HFF-Myc (cell line): Measurements from ENCODE around the gene MAML2.
A peak's percentile ranks its signal among the peaks of the same experiment; 100 is the strongest.

Source experiments
- DNase-seq: peaks from one replicate; pipeline ENCODE4 v3.0.0-alpha.2; 2011; ENCODE audit warnings: low read depth; ENCODE audit errors: extremely low read depth
- H3K4me3 ChIP-seq: replicated peaks from 2 replicates; pipeline ENCODE4 v1.5.1; 2011; ENCODE audit warnings: low read depth, mild to moderate bottlenecking, control low read depth, low read length
- TF ChIP-seq, protein P1 (sequence below): IDR thresholded peaks from 2 replicates; pipeline ENCODE4 v1.5.1; 2012; ENCODE audit warnings: mild to moderate bottlenecking, low read depth, low read length, control low read depth; ENCODE audit errors: missing control alignments

MAML2 gene

DNA sequence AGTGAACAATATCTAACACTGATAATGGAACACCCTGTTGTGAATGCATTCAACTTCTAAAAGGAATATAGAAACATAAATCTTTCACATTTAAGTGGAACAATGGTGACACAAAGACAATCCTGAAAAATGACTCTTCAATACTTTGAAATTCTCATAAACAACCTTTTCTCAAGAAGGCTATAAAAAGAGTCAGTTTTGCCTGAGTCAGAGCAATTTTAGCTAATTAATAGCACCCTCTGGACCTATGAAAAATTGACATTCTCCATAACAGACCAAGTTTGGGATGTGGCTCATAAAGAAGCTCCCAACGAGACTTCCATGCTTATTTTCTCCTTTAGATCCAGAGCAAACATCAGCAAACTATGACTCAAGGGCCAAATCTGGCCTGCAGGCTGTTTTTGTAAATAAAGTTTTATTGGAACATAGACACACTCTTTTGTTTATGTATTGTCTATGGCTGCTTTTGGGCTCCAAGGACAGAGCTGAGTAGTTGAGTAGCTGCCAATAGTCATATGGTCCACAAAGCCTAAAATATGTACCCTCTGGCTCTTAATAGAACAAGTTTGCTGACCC, 108.0 kb downstream of the MAML2 start:
- H3K4me3 ChIP-seq, result no peak overlapping the region
- no peak for DNase-seq
- TF ChIP-seq, protein P1, sequence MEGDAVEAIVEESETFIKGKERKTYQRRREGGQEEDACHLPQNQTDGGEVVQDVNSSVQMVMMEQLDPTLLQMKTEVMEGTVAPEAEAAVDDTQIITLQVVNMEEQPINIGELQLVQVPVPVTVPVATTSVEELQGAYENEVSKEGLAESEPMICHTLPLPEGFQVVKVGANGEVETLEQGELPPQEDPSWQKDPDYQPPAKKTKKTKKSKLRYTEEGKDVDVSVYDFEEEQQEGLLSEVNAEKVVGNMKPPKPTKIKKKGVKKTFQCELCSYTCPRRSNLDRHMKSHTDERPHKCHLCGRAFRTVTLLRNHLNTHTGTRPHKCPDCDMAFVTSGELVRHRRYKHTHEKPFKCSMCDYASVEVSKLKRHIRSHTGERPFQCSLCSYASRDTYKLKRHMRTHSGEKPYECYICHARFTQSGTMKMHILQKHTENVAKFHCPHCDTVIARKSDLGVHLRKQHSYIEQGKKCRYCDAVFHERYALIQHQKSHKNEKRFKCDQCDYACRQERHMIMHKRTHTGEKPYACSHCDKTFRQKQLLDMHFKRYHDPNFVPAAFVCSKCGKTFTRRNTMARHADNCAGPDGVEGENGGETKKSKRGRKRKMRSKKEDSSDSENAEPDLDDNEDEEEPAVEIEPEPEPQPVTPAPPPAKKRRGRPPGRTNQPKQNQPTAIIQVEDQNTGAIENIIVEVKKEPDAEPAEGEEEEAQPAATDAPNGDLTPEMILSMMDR, result no peak

DNA sequence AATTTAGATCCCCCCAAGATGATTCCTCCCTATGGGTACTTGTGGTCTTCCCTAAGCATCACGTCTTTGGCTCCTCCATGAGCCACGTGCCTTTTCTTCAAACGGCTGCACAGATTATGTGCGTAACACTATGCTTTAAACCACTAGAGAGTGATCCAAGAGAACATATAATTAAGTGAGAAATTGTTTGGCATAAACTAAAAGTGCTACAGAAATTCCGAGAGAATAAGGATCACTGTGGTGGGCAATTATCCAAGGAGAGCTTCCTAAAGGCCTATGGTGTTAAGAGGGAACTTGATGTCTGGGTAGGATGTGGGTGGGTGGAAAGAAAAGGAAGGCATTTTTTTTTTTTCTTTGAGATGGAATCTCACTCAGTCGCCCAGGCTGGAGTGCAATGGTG, 110.9 kb downstream of the MAML2 start:
- DNase-seq, result no peak
- no peak overlapping the region for H3K4me3 ChIP-seq
- TF ChIP-seq, protein P1, result no peak

DNA sequence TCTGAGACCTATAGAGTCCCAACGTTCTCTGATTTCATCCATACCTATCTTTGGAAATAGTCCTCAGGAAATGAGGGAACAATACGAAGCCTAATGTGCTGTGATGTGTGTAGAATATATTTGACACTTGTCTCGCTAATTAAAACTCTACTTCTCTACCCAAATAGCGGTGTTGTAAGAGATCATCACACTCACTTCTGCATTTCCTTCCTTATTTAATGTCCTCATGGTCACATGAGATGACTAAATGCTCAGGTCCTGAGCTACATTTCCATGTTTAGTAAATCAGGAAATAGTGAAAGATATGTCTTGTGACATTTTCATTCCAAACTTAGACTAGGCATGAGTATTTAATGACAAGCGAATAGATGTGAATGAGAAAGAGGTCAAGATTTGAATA, 112.3 kb downstream of the MAML2 start:
- DNase-seq, result no peak
- TF ChIP-seq, protein P1, result no peak
- no peak overlapping the region for H3K4me3 ChIP-seq

DNA sequence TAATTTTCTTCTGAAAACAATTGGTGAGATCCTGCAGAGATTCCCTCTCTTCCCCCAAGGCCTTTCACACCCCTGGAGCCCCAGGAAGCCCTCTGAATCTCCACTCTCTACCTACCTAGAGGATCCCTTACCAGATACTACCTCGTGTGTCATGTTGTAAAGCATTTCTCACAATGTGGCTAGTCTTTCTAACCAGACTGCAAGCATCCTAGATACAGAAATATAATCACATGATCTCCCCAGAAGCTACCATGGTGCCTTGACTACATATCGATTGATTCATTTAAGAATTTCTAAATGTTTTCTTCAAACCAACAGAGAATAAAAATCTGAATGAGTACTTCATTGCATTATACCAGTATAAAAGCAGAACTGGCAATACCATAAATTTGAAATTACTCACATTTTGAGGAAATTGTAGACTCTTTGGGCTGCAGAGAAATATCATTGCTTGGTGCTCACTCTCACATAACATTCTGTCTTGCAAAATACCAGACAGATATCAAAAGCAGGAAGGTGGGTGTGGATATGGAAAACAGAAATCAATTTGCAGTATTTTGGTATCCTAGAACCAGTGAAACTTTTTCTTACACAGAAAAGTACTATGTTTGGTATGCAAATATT, 113.5 kb downstream of the MAML2 start:
- H3K4me3 ChIP-seq, result no peak overlapping the region
- DNase-seq, result no peak
- TF ChIP-seq, protein P1, result no peak

DNA sequence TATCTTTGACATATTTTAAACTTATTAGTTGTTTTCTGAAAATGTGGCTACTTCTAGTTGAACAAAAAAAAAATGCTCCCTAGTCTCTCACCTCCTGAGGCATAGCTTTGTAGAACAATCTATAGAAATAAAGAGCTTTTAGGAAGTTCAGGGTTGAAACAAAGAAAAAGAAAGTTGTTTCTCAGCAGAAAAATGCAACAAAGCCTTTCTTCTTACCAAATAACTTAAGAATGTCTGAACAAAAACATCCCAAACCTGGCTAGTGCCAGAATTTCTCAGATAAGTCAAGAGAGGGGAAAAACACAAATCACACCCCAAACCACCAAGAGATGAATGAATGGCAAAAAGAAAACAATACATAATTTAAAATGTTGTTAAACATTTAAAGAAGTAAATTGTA, 114.1 kb downstream of the MAML2 start:
- TF ChIP-seq, protein P1, result no peak
- DNase-seq, result no peak
- H3K4me3 ChIP-seq, result no peak overlapping the region

DNA sequence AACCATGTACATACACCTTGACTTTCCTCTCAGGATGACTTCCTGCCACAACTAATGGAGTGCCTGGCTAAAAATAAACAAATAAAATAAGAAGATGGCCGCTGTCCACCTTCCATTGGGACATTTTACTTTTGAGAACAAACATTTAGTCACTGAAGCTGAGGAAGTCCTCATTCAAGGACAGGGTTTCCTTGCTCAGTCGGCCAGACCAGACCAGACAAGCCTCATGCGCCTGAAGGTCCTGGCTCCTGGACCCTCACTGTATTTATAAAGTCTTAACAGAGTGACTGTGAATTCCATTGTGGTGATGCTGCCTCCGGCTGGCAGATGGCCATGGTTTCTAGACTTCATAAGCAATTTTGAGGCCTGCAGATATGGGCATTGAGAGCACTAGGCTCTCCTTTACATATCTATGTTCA, 114.5 kb downstream of the MAML2 start:
- no peak overlapping the region for H3K4me3 ChIP-seq
- TF ChIP-seq, protein P1, result no peak
- DNase-seq, result peak; percentile 92

DNA sequence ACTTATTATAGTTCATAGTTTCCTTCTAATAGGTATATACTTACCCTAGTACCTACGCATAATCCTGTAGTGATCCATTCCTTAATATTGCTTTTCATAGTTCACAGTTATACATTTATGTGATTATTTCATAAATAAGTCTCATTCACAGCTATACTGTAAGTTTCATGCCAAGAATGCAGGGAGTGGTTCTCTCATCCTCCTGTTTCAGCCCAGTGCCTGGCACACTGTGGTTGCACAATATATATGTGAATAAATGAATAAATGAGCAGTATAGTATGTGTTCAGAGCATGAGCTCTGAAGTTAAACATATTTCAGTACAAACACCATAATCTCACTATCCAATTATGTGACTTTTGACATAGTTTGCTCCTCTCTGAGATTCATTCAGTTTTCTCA, 115.8 kb downstream of the MAML2 start:
- H3K4me3 ChIP-seq, result no peak overlapping the region
- no peak for DNase-seq
- TF ChIP-seq, protein P1, result no peak
